Measurements from ENCODE around the gene NAPA.

DNA sequence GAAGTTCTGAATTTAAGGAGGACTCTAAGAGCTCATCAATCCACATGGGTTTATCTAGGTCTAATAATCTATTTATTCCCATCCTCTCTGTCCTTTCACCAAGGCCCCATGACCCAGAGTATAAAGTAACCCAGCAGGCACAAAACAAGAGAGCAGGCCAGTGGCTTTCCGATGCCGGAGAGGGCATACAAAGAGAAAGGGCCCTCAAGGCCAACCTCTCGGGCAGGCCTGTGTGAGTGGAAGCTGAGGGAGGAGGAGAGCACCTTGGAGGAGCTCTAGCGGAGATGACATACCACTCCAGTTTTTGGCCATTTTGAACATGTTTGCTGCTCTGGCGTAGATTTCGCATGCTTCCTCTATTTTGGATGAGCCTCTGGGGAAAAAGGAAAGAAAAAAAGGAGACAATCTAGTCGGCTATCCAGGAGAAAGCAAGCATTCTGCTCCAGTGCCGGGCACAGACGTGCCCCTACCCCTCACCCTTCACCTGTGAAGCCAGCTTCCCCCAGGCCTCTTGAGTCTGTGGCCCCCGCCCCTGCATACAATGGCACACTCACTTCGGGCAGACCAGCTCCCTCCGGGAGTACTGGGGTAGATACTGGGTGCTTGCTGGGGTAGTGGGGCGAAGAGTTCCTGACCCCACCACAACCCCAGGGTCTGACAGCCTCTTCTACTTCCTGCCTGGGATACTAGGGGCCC, 11.6 kb downstream of the NAPA start:
- TF ChIP-seq ZNF274 (IDR thresholded peaks at IDR 0.05; ENCODE audit: low read depth, low read length) (no peak), YY1 (IDR thresholded peaks at IDR 0.05; ENCODE audit: insufficient read depth, insufficient read length) (no peak), SUZ12 (IDR thresholded peaks at IDR 0.05; ENCODE audit: extremely low read depth, insufficient read depth, insufficient read length) (no peak)

Measured in NT2/D1 (cell line).